ENCODE results near the gene PRKG1. TPM values are rescaled to one million over a fixed set of nuclear protein-coding genes. Genes with fewer than 3 reads are reported as not detected.

The PRKG1 gene
- polyA plus RNA-seq, 4 donors, result 12.7 to 21.2 (median 15.0) TPM

Other genes starting within 250 kb of the PRKG1 start
- gene A1CF, start 188.9 kb upstream of the PRKG1 start, polyA plus RNA-seq (ENCODE audit: insufficient read length in 4 of 4), result 1 to 10 TPM in 3 of 4 donors, under 1 TPM in 1; 0.44 to 7.4 (median 5.4) TPM